RWPE1 (cell line): ENCODE results near the gene ZMIZ1.
A peak's percentile ranks its signal among the peaks of the same experiment; 100 is the strongest.

Experiments used
- CTCF ChIA-PET: fragments of 350-600 bp; sonication (Branson Sonifier 250); formaldehyde crosslinking; extraction: SDS; loops from one replicate; lab custom pipeline; 2021; lab: Yijun Ruan, JAX
- POLR2A ChIA-PET: fragments of 400-600 bp; formaldehyde crosslinking; extraction: SDS; loops from one replicate; lab custom pipeline; 2020; ENCODE audit warnings: antibody characterized with exemption; ENCODE audit not compliant: low non-redundant PET; lab: Yijun Ruan, JAX
- DNase-seq: peaks from one replicate; pipeline ENCODE4 v3.0.0; 2012; ENCODE audit warnings: low spot score
- H3K27ac ChIP-seq: fragments of 450-650 bp; 2 replicates; pipeline ENCODE4 v1.5.1; 2017
- CTCF ChIP-seq: fragments of 450-650 bp; conservative IDR thresholded peaks from 2 replicates; pipeline ENCODE4 v1.5.1; 2017; ENCODE audit warnings: low read depth, mild to moderate bottlenecking

The ZMIZ1 gene

GRCh38 chr10:79248341-79249185, 179.8 kb downstream of the ZMIZ1 start:
- ChIA-PET CTCF (interaction anchor here (0.5 to 1.1 kb wide), 5 partner anchors 9 to 551 kb away, joined by 3 to 4 read pairs (median 3); no protein-coding TSS in a partner anchor), POLR2A (no interaction called here)
- TF ChIP-seq CTCF: no peak
- no peak for DNase-seq
- H3K27ac ChIP-seq: peak overlapping the region; percentile 27; the same call in 1 of the 2 replicates

DNA sequence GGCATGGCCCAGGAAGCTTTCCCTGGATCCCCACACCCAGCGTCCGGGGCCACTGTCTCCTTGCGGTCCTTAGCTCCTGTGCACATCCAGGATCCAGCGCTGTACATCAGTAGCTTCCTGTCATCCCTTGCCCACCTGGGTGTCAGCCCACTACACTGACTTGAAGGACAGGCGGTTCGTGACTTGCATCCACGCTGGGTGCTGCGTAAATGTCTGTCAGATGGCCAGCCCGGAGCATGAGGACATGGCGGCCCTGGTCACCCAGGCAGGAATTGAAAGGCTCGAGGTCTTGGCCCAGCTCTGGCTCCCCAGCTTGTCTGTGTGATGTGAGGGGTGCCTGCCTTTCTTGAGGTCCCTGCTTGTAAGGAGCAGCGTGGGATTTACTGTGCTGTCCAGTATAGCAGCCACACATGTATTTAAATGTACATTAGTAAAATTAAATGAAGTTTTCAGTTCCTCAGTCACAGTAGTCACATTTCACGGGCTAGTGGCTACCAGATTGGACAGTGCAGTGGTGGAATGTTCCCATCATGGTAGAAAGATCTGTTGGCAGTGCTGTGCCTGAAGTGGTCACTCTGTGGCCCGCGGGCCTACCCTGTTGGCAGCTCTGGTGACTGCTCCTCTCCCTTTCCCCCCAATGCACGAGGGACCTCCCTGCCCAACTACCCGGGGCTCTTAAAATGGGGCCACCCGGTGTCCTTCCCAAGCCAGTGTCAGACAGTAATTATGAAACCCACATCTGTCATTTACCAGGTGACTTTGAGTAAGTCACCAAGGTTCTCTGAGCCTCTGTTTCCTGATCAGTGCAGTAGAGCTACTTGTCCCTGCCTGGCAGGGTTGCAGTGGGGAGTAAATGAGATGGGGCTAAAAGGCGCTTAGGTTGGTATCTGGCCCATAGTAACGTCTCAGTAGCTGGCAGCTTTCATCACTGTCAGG, 180.7 kb downstream of the ZMIZ1 start:
- ChIA-PET POLR2A (no interaction called here), CTCF (interaction anchor here (0.5 to 1.1 kb wide), 3 partner anchors 38 to 552 kb away, joined by 3 read pairs; no protein-coding TSS in a partner anchor)
- no peak overlapping the region for H3K27ac ChIP-seq
- TF ChIP-seq CTCF: no peak
- no peak for DNase-seq

DNA sequence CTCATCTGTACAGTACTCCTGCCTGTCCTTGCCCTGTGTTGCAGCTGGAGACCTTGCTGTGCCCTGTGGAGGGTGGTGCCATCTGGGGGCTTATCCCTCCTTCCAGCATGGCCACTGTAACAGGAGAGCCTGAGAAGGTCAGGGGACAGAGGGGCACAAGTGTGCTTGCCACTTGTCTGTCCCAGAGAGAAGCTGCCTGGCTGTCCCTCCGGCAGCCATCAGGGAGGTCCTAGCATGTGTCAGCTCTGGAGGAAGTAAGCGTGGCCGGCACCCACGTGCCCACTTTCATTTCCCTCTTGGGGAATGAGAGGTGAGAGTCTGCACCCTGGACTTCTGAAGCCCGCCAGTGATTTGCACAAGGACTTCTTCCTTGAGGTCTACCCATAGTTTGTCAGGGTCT, 181.5 kb downstream of the ZMIZ1 start:
- no peak for TF ChIP-seq CTCF
- CTCF ChIA-PET: no interaction called here
- no peak overlapping the region for H3K27ac ChIP-seq
- DNase-seq: no peak
- POLR2A ChIA-PET: no interaction called here

DNA sequence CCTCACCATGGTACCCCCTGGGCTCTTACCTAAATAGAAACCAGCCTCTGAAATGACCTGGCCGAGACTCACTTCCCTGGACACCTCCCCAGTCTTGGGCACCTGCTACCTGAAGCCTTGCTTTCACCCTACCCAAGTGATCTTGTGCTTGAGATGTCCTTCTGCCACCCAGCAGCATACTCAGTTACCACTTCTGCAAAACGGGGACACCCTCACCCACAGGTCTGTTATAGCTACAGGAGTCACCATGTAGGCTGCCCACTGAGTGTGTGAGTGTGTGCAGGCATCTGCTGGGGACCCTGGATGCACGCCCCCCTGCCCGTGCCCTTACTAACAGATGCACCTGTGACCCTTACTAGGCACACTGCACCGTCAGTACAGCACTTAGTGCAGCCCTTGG, 183.7 kb downstream of the ZMIZ1 start:
- CTCF ChIA-PET: interaction anchor here (1.0 kb wide), 1 partner anchor 10 kb away, joined by 4 read pairs; no protein-coding TSS in a partner anchor
- TF ChIP-seq CTCF: no peak
- H3K27ac ChIP-seq: no peak overlapping the region
- DNase-seq: no peak
- POLR2A ChIA-PET: no interaction called here

GRCh38 chr10:79252971-79253370, 184.2 kb downstream of the ZMIZ1 start:
- DNase-seq: no peak
- no peak for TF ChIP-seq CTCF
- ChIA-PET POLR2A (no interaction called here), CTCF (no interaction called here)
- H3K27ac ChIP-seq: no peak overlapping the region

DNA sequence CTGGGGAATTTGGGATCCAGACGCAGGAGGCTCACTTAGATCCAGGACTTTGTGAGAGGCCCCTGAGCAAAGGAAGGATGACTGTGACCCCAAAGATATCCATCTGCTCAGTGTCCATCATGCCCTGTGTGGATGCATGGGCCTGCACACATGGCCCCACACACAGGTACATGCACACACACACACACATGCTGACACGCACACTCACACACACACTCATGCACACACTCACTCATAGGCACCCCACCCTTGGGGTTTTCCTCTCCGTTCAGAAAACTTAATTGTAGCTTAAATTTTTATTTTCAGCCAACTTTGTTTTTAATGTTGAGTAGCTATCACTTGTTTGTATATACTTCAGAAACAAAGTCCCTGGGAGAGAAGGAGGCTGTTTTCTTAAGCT, 184.9 kb downstream of the ZMIZ1 start:
- POLR2A ChIA-PET: no interaction called here
- no peak for DNase-seq
- CTCF ChIA-PET: interaction anchor here (0.7 kb wide), 1 partner anchor 806 kb away, joined by 4 read pairs; no protein-coding TSS in a partner anchor
- no peak for TF ChIP-seq CTCF
- no peak overlapping the region for H3K27ac ChIP-seq
